ENCODE results near the gene NPAS2.

The NPAS2 gene

DNA sequence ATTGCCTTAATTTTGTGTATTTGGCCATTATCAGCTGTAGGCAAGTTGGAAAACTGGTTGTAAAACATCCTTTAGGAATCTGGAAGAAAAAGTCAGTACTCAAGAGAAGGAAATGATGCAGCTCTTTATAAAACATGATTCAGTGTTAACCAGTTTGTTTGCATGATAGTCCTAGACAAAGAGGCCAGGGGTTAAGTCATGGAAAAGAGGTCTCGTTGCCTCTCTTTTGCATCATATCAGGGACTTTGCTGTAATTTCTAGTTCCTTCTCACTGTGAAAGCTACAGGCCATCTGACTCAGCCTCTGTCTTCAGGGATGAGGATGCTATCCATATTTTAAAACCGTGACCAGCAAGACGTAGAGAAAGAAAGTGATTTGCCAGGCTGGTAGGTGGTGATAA is 38.0 kb downstream of the NPAS2 start:
- no peak for DNase-seq

DNA sequence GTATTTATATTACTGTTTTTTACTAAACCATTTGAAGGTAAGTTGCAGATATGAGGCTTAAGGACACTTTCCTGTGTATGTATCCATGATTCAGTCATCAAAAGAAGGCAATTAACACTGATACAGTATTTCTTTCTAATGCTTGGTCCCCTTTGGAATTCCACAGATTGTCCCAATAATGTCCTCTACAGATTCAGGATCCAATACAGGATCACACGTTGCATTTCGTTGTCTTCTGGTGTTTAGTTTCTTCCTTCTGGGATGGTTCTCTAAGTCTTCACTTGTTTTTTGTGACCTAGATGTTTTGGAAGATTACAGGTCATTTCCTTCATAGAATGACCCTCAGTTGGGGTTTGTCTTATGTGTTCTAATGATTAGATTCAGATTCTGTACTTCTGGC is 40.0 kb downstream of the NPAS2 start:
- no peak for DNase-seq

- no peak for DNase-seq
These were observed 41.4 kb downstream of the NPAS2 start for GRCh38 chr2:100861340-100861739.

DNA sequence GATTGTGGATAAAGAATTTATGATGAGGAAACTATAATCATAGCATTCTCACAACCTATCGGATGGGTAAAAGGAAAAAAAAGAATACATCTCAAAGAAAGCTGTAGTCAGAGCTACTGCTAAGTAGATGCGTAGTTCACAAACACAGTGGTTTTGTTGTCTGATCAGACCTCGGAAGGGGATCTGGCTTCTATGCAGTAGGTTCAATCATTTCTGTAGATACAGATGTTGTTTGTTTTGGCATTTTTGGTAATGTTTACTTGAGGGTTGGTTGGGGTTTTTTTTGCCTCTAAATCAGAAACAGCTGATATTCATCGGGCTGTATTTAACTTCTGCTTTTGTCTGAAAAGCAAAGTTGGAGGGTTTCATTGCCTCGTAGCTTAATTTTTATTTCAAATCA is 42.1 kb downstream of the NPAS2 start:
- DNase-seq = no peak

DNA sequence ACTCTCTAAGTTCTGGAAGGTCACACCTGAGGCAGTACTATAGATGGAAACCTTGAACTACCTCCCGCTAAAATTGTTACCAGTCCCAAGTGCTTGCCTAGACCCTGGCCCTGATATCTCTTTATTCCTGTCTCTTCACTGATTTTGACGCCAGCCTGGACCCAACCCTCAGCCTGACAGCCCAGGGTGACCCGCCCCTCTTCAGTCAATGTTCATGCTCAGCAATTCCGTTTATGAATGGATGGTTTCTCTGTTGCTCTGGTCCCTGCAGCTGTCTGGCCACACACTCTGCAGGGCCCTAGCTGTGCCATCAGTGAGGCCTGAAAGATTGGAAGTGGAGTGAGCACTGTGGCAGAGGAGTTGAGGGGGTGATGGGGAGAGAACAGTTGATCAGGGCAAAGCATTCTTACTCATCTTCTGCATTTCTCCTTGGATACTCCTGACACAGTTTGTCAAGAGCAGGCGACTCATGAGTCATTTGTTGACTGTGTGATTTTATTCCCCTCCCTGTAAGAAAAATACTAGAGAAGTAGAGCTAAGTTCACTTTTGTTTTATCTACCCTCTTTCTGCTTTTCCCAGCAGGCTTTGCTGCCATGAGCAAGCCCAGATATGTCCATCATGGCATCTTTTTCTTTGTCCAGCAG is 46.0 kb downstream of the NPAS2 start:
- no peak for DNase-seq

DNA sequence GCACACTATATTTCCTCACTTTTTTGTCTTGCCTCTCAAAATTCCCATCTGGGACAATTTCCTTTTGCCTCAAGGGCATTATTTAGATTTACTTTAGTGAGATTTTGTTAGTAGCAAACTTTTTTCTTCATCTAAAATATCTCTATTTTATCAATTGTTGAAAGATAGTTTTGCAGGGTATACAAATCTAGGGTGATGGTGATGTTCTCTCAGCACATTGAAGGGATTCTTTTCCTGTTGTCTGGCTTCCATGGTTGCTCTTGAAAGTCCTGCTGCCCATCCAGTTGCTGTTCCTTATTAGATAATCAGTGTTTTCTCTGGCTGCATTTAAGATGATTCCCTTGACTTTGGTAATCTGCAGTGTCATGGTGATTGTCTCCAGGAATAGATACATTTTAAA is 48.1 kb downstream of the NPAS2 start:
- DNase-seq = no peak

DNA sequence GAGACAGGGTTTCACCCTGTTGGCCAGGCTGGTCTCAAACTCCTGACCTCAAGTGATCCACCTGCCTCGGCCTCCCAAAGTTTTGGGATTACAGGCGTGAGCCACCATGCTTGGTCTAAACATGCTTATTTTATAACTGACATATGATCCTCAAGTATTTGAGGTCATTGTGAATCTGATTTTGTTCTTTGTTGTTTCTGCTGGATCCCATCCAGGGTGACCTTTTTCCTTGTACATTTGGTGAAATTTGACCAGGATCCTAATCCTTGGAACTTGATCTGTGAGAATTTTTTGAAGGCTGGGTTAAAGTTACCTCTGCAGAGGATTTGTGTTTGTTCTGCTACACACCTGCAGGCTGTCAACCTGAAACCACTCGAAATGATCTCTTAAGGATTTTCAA is 49.2 kb downstream of the NPAS2 start:
- no peak for DNase-seq

- DNase-seq = no peak
These were observed 51.0 kb downstream of the NPAS2 start for GRCh38 chr2:100870652-100871531.

GRCh38 chr2:100875516-100876230 is 55.7 kb downstream of the NPAS2 start:
- no peak for DNase-seq

GRCh38 chr2:100876231-100876860 is 56.4 kb downstream of the NPAS2 start:
- DNase-seq = no peak

DNA sequence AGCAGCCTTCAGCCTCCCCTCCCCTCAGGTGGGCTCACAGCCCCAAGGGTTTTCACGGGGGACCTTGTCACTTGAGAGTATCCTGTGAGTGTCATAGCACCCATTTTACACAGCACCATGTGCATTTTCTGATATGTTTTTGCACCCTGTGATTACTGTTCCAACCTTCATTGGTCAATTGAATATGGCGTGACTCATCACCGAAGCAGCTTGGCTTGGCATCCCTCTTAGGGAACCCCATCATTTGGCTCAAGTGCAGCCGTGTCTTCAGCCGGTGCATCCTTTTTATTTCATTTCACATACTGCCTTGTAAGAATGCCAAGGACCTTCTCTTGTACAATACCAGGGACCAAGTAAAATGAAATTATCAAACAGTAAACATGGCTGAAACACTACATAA is 57.6 kb downstream of the NPAS2 start:
- no peak for DNase-seq

GRCh38 chr2:100878000-100878791 is 58.3 kb downstream of the NPAS2 start:
- DNase-seq = peak; percentile 26

GRCh38 chr2:100879296-100879695 is 59.4 kb downstream of the NPAS2 start:
- DNase-seq = no peak

DNA sequence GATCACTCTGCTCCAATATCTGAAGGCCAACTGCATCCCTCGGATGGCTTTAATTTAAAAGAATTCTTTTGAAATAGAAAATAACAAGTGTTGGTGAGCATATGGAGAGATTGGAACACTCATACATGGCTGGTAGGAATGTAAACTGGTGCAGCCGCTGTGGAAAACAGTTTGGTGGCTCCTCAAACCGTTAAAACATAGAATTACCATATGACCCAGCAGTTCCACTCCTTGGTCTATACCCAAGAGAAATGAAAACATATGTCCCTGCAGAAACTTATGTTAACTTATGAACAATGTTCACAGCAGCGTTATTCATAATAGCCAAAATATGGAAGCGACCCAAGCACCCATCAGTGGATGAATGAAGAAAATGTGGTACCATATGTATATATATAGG is 60.1 kb downstream of the NPAS2 start:
- no peak for DNase-seq

DNA sequence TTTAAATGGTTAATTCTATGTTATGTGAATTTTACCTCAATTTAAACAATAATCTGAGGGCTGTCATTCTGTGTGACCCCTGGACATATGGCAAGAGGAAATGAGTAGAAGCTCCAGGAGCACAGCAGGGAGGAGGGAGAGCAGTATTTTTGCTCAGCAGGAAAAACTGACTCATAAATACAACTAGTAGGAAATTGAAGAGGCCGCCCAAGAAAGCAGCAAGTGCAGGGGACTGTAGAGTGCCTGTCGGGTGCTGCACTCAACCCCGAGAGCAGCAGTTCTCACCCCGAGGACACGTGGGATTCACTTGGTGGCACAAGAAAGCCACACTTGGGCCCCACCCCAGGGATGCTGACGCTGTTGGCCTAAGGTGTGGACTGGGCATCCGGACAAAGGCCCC is 60.8 kb downstream of the NPAS2 start:
- DNase-seq = no peak

DNA sequence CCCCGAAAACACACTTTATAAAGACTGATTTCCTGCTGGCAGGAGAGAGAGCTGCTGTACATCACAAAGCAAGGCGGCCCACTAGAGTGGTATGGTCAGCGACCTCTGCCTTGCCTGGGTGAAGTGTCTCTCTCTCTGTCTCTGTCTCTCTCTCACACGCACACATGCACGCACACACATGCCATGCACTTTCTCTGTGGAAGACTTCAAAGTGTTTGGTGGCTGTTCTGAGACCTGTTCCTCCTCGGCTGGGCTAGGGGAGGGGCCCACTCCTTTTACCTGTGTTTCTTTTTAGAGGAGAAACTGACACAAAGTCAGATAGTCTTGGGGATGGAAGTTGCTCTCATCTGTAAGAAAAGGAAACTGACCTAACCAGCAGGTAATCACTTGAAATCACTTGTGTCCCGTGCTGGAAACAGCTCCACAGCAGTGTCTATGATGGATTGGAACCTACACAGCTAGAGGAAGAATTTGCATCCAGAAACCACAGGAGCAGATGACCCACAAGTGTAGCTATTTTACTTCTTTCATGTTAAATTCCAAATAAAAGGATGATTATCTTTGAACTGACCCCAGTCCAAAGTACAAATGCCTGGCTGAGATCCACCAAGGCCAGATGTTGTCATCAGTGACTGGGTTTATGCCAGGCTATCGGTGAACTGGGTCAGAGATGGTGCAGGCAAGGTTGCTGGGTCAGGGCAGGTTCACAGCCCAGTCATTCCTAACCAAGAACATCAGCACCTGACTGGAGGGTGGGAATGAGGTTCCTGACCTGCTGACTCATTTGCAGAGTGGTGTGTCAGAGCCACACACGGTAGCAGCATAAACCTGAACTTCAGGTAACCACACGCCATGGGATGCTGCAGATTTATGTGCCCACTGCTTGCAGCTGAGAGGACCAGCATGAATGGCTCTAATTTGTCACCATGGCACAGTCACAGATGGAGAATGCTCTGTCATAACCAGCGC is 63.0 kb downstream of the NPAS2 start:
- no peak for DNase-seq

- DNase-seq = no peak
These were observed 64.2 kb downstream of the NPAS2 start for GRCh38 chr2:100884145-100884621.

- DNase-seq = no peak
These were observed 66.1 kb downstream of the NPAS2 start for GRCh38 chr2:100886085-100886484.

DNA sequence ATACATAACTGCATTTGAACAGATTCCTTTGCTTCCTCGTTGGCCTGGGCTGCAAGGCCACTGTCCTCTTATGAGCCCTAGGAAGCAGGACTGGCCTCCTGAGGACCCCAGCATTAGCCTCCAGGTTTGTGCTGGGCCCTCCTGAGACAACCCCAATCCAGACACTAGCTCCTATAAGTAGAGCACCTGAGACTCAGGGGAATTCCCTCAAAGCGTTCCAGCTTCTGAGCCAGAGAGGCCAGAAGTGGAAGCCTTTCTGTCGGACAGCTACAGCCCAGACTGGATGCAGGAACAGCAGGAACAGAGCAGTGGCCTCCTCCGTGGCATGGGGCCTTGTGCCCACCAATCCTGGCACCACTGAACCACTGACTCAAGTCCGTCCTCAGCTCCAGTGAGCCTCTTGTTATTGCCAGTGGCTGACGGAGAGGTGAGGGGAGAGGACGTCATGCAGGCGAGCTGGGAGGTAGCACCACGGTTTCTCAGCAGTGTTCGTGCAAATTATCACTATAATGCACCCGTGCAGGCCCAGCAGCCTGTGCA is 67.2 kb downstream of the NPAS2 start:
- DNase-seq = no peak

DNA sequence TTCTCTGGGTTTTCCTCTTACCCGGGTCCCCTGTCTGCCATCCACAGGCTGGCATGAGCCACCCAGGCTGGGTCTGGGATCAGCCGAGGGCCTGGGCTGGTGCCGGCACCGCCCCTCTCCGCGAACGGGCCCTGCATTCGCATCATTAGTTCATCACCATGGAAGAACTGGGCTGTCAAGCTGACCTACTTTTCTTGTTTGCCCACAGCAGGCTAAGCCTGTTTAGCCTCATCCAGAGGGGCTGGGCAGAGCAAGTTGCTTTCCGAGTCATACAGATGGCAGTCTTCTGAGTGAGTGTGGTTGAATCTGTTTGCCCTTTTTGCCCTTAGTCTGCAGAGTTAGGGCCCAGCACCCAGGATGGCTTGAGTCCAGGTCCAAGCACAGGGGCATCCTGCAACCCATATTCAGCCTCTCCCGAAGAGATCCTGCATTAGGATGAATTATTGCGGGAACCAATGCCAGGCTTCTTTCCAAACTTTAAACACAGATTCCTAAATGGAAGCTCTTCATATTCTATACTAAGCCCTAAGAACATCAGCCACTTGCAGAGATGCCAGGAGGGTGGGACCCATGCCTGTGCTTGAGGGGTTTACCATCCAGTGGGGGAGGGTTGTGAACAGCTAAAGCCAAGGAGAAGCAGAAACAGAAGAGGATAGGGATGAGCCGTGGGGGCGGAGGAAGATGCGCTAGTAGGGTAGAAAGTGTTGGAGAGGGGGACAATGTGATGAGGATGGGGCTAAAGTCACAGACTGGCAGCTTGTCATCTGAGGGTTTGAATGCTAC is 68.0 kb downstream of the NPAS2 start:
- no peak for DNase-seq

Measured in RPMI8226 (cell line).